HCT116 (cell line): Measurements from ENCODE around the gene LEMD1.

Experiments
- CEBPB ChIP-seq: IDR thresholded peaks from 2 replicates; pipeline ENCODE4 v1.6.1; 2012; ENCODE audit warnings: low read depth
- EZH2 ChIP-seq: fragments of 200-600 bp; sonication (generic); IDR thresholded peaks from 2 replicates; pipeline ENCODE4 v1.6.1; 2017; ENCODE audit warnings: antibody characterized with exemption, mixed run types
- EZH2phosphoT487 ChIP-seq: fragments of 200-600 bp; IDR thresholded peaks from 2 replicates; pipeline ENCODE4 v1.6.1; 2018; ENCODE audit warnings: antibody characterized with exemption, borderline replicate concordance
- FOSL1 ChIP-seq: IDR thresholded peaks from 2 replicates; pipeline ENCODE4 v1.6.1; 2012; ENCODE audit warnings: low read depth
- JUND ChIP-seq: IDR thresholded peaks from 2 replicates; pipeline ENCODE4 v1.6.1; 2012
- POLR2A ChIP-seq: IDR thresholded peaks from 2 replicates; pipeline ENCODE4 v1.7.0; 2011; ENCODE audit warnings: borderline replicate concordance; ENCODE audit not compliant: insufficient read depth, insufficient read length; ENCODE audit errors: extremely low read depth
- SRF ChIP-seq: IDR thresholded peaks from 2 replicates; pipeline ENCODE4 v1.6.1; 2012; ENCODE audit warnings: low read depth
- YY1 ChIP-seq: IDR thresholded peaks from 2 replicates; pipeline ENCODE4 v1.6.1; 2011; ENCODE audit warnings: low read length, low read depth, moderate library complexity, mild to moderate bottlenecking; ENCODE audit not compliant: insufficient replicate concordance; ENCODE audit errors: extremely low read depth
- ZNF274 ChIP-seq: fragments of 200-500 bp; sonication (Bioruptor generic); IDR thresholded peaks from 2 replicates; pipeline ENCODE4 v1.6.1; 2014; ENCODE audit warnings: mild to moderate bottlenecking, low read depth, low read length, inconsistent platforms
- TF ChIP-seq, protein P1 (sequence below), 3 experiments: fragments of 200-600 bp in 1 of 3; sonication (generic) in 1 of 3; IDR thresholded peaks in 2 of 3; conservative IDR thresholded peaks in 1 of 3; 2 replicates each; pipeline ENCODE4 v1.5.1; 2012 to 2017; ENCODE audit warnings: low read depth in 2 of 3, low read length in 2 of 3, antibody characterized with exemption in 1 of 3, borderline replicate concordance in 1 of 3, control low read depth in 1 of 3, mild to moderate bottlenecking in 1 of 3, mixed read lengths in 1 of 3, mixed run types in 1 of 3, moderate library complexity in 1 of 3; ENCODE audit not compliant: insufficient read depth in 1 of 3
- TF ChIP-seq, protein P2 (sequence below): IDR thresholded peaks from 2 replicates; pipeline ENCODE4 v1.6.1; 2012; ENCODE audit warnings: low read depth

DNA sequence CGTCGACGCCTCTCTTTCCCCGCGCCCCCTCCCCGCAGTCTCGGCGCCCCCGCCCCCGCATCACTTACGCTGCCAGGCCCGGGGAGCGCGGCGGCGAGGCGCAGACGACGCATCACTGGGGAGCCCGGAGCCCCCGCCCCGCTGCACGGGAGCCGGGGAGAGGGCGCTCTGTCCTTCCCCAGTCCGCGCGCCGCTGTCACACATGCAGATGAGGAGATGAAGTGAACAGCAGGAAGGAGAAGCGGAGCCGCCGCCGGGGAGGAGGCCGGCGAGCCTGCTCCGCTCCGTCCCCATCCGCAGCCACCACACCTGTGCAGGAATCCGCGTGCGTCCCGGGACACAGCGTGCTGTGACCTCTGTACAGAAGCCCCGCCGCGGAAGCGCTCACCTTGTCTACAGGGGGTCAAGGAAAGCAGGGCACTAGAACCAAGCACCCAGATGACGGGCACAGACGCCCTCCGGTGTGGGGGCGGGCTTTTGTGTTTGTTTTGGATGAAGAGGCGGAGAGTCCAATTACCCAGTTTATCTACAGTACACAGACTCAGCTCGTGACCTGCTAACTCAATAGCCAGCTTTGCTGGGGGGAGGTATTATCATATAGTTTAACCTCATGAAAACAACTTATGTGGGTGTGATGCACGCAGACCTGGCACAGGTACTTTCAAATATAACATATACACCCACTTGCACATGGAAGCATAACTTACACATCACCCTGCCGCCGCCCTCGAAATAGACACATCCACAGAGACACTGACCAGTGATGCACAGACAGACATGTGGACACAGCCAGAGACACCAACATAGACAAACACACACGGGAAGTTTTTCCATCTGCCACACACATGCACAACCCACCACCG is 77.6 kb downstream of the LEMD1 start:
- TF ChIP-seq POLR2A (no peak), CEBPB (no peak), FOSL1 (no peak), JUND (no peak), EZH2phosphoT487 (no peak), EZH2 (no peak), YY1 (no peak), ZNF274 (no peak), SRF (no peak)
- TF ChIP-seq, protein P1, sequence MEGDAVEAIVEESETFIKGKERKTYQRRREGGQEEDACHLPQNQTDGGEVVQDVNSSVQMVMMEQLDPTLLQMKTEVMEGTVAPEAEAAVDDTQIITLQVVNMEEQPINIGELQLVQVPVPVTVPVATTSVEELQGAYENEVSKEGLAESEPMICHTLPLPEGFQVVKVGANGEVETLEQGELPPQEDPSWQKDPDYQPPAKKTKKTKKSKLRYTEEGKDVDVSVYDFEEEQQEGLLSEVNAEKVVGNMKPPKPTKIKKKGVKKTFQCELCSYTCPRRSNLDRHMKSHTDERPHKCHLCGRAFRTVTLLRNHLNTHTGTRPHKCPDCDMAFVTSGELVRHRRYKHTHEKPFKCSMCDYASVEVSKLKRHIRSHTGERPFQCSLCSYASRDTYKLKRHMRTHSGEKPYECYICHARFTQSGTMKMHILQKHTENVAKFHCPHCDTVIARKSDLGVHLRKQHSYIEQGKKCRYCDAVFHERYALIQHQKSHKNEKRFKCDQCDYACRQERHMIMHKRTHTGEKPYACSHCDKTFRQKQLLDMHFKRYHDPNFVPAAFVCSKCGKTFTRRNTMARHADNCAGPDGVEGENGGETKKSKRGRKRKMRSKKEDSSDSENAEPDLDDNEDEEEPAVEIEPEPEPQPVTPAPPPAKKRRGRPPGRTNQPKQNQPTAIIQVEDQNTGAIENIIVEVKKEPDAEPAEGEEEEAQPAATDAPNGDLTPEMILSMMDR (IDR thresholded peaks at IDR 0.05 in 2 of 3, conservative IDR thresholded peaks at IDR 0.05 in 1 of 3; ENCODE audit: borderline replicate concordance in 1 of 3, insufficient read depth in 1 of 3, low read depth in 2 of 3, low read length in 2 of 3), result no peak
- TF ChIP-seq, protein P2, sequence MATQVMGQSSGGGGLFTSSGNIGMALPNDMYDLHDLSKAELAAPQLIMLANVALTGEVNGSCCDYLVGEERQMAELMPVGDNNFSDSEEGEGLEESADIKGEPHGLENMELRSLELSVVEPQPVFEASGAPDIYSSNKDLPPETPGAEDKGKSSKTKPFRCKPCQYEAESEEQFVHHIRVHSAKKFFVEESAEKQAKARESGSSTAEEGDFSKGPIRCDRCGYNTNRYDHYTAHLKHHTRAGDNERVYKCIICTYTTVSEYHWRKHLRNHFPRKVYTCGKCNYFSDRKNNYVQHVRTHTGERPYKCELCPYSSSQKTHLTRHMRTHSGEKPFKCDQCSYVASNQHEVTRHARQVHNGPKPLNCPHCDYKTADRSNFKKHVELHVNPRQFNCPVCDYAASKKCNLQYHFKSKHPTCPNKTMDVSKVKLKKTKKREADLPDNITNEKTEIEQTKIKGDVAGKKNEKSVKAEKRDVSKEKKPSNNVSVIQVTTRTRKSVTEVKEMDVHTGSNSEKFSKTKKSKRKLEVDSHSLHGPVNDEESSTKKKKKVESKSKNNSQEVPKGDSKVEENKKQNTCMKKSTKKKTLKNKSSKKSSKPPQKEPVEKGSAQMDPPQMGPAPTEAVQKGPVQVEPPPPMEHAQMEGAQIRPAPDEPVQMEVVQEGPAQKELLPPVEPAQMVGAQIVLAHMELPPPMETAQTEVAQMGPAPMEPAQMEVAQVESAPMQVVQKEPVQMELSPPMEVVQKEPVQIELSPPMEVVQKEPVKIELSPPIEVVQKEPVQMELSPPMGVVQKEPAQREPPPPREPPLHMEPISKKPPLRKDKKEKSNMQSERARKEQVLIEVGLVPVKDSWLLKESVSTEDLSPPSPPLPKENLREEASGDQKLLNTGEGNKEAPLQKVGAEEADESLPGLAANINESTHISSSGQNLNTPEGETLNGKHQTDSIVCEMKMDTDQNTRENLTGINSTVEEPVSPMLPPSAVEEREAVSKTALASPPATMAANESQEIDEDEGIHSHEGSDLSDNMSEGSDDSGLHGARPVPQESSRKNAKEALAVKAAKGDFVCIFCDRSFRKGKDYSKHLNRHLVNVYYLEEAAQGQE, result no peak
